Lower leg skin (tissue), 4 donors: ENCODE results near the gene PRPF6. TPM values are rescaled to one million over a fixed set of nuclear protein-coding genes. Genes with fewer than 3 reads are reported as not detected.
"Not testable (repeated sequence)": the region's sequence is repeated elsewhere in the genome, so short reads cannot be mapped to it uniquely, and the experiment has no call there.

Experiments used
- DNase-seq, 2 donors: peaks; one replicate each; pipeline ENCODE4 v3.0.0-alpha.2; 2019; ENCODE audit warnings: low spot score in 2 of 2
- H3K4me3 ChIP-seq: fragments of 200-600 bp; sonication (generic); 2 replicates; pipeline ENCODE4 v1.5.1; 2017; ENCODE audit warnings: mild to moderate bottlenecking, low read depth; ENCODE audit not compliant: poor library complexity, severe bottlenecking
- CTCF ChIP-seq, 3 donors: fragments of 450-650 bp; IDR thresholded peaks; one replicate each; pipeline ENCODE4 v1.5.1; 2016; ENCODE audit warnings: antibody characterized with exemption in 3 of 3, mild to moderate bottlenecking in 3 of 3, moderate library complexity in 2 of 3
- POLR2A ChIP-seq, 2 donors: fragments of 450-650 bp; IDR thresholded peaks; one replicate each; pipeline ENCODE4 v1.6.1; 2016 to 2017; ENCODE audit warnings: antibody characterized with exemption in 2 of 2, mild to moderate bottlenecking in 1 of 2, moderate library complexity in 1 of 2
- WGBS, 2 donors: methylation state at CpG; one replicate each; pipeline ENCODE4 v1.1.5; 2018; 5-methylcytosine and 5-hydroxymethylcytosine counted together
- intact Hi-C: fragments of 100-400 bp; cut with DNase I; formaldehyde crosslinking; loops from one replicate; pipeline ENCODE4 v1.15.0; 2023; ENCODE audit warnings: low total_unique reads
- total RNA-seq, 4 donors: library from RNA; depleted of rRNA; stranded (reverse); fragments of >200 nt; gene quantifications; one replicate each; pipeline ENCODE4 v1.1.0, GENCODE V29; 2016

PRPF6 gene
- total RNA-seq, 4 donors from 2014 or later, result 66.8 to 88.3 (median 79.1) TPM

DNA sequence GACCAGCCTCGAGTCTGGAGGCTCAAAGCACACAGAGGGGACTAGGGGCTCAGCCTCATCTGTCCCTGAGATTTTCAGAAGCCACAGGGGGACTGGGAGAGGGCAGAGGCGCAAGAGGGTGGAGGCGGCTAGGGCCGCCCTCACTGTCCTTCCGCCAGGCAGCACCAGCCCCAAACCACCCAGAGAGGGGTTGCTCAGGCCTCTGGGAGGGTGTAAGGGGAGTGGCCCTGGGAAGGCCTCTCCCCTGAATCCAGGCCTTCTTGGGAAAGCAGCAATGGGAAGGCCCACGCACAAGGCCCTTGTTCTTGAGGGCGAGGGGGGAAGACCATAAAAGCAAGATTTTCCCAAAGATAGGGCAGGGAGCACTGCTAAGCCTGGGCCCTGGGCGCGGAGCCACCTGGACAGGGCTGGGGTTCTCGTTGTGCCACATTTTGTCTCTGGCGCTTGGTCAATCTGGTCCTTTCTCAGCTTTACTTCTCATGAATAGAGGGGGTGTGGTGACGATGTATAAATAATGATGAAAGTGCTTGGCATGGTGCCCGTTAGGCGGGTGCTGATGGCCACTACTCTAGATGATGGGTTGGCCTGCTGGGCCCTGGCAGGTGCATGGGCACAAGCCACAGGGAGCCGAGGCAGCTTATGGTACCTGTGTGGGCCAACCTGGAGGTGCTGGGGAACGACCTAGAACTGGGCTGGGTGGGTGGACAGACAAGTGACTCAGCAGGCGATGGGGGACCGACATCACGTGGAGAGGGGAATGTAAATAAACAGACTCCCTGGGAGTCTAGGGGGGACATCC, 6.3 kb upstream of the PRPF6 start:
- peak in 1 of 2 donors; percentile 86 for DNase-seq
- no peak overlapping the region for H3K4me3 ChIP-seq
- no peak for TF ChIP-seq CTCF (IDR thresholded peaks at IDR 0.05)
- TF ChIP-seq POLR2A (IDR thresholded peaks at IDR 0.05), result no peak
- intact Hi-C loops, result loop anchor here (5.0 to 10.0 kb wide), 2 partner anchors 190 to 432 kb away; no protein-coding TSS in a partner anchor
- 66 to 74% methylated on average over 19 of the region's 19 CpGs for WGBS, 2 donors

GRCh38 chr20:63976511-63976910, 4.4 kb upstream of the PRPF6 start:
- intact Hi-C loops, result loop anchor here (10.0 kb wide), 1 partner anchor 192 kb away; no protein-coding TSS in a partner anchor
- 92 to 94% methylated on average over 7 of the region's 7 CpGs for WGBS, 2 donors
- H3K4me3 ChIP-seq, DNase-seq: not testable (repeated sequence)

- no peak for DNase-seq
- TF ChIP-seq CTCF (IDR thresholded peaks at IDR 0.05) (no peak), POLR2A (IDR thresholded peaks at IDR 0.05) (no peak)
- H3K4me3 ChIP-seq, result no peak overlapping the region
- intact Hi-C loops, result loop anchor here (10.0 kb wide), 1 partner anchor 192 kb away; no protein-coding TSS in a partner anchor
- 86 to 90% methylated on average over 18 of the region's 18 CpGs for WGBS, 2 donors
Measured at GRCh38 chr20:63976980-63977738, 3.8 kb upstream of the PRPF6 start.

DNA sequence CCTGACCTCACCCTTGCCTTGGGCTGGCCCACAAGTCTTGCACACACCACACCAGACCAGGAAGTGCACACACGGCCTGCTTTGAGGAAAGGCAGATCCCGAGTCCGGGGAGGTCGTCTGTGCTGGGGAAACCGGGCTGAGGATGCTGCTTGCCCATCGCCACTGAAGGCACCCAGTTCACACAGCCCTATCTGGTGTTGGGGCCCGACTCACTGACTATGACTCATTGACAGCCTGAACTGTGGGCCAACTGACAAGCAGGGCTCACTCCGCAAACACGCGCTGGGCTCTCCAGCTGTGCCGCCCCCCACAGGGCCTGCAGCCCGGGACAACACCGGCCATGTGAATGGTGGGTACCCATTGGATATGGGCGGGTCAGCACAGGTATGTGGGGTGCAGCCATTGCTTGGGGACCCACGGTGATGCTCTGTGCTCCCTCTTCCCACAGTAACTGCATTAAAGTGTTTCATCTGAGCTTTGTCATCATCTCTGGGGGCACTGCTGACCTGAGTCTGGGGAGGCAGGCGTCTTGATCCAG, 3.1 kb upstream of the PRPF6 start:
- no peak for TF ChIP-seq CTCF (IDR thresholded peaks at IDR 0.05)
- TF ChIP-seq POLR2A (IDR thresholded peaks at IDR 0.05), result no peak
- H3K4me3 ChIP-seq, result no peak overlapping the region
- WGBS, 2 donors, result 47 to 79% methylated on average over 6 to 16 of the region's 16 CpGs
- no peak for DNase-seq
- intact Hi-C loops, result loop anchor here (10.0 kb wide), 1 partner anchor 193 kb away; no protein-coding TSS in a partner anchor

GRCh38 chr20:63978319-63979228, 2.4 kb upstream of the PRPF6 start:
- 9 to 13% methylated on average over 40 to 50 of the region's 52 CpGs for WGBS, 2 donors
- peak overlapping the region; percentile 45 for H3K4me3 ChIP-seq
- intact Hi-C loops, result loop anchor here (10.0 kb wide), 1 partner anchor 194 kb away; no protein-coding TSS in a partner anchor
- DNase-seq, result peak in 1 of 2 donors; percentile 92
- TF ChIP-seq POLR2A (IDR thresholded peaks at IDR 0.05), result no peak
- TF ChIP-seq CTCF (IDR thresholded peaks at IDR 0.05), result no peak
